Measurements from ENCODE around the gene BUB1B. TPM values are rescaled to one million over a fixed set of nuclear protein-coding genes. Genes with fewer than 3 reads are reported as not detected.
A peak's percentile ranks its signal among the peaks of the same experiment; 100 is the strongest.

Gene BUB1B
- total RNA-seq, 2 donors from 2014 or later = 2.9 to 10.4 TPM

- DNase-seq (no peak), ATAC-seq (no peak)
- intact Hi-C loops (cut with DNase I, micrococcal nuclease) = no loop called here
These were observed 86.6 kb downstream of the BUB1B start for GRCh38 chr15:40247406-40247971.

GRCh38 chr15:40248006-40248783 lies 87.3 kb downstream of the BUB1B start:
- intact Hi-C loops (cut with DNase I, micrococcal nuclease) = no loop called here
- ATAC-seq = no peak
- DNase-seq = no peak

- ATAC-seq (no peak), DNase-seq (no peak)
- intact Hi-C loops (cut with DNase I, micrococcal nuclease) = no loop called here
These were observed 88.8 kb downstream of the BUB1B start for GRCh38 chr15:40249477-40250303.

- DNase-seq = peak in 1 of 2 donors; percentile 14
- intact Hi-C loops (cut with DNase I, micrococcal nuclease) = no loop called here
- no peak for ATAC-seq
These were observed 89.4 kb downstream of the BUB1B start for GRCh38 chr15:40250304-40250656.

- peak in 1 of 2 donors; percentile 19 for DNase-seq
These were observed 90.1 kb downstream of the BUB1B start for GRCh38 chr15:40250771-40251483.

GRCh38 chr15:40251486-40252140 lies 90.7 kb downstream of the BUB1B start:
- no peak for DNase-seq
- intact Hi-C loops (cut with DNase I, micrococcal nuclease) = no loop called here
- no peak for ATAC-seq

More at GRCh38 chr15:40250771-40251483, 90.1 kb downstream of the BUB1B start:
- ATAC-seq = no peak
- intact Hi-C loops (cut with DNase I, micrococcal nuclease) = no loop called here

- DNase-seq (no peak), ATAC-seq (peak; percentile 16)
- intact Hi-C loops (cut with DNase I, micrococcal nuclease) = no loop called here
These were observed 91.2 kb downstream of the BUB1B start for GRCh38 chr15:40252141-40252437.

GRCh38 chr15:40252438-40253166 lies 91.7 kb downstream of the BUB1B start:
- ATAC-seq (peak; percentile 84), DNase-seq (peak; percentile 59 to 62)
- intact Hi-C loops (cut with DNase I, micrococcal nuclease) = no loop called here

- DNase-seq (no peak), ATAC-seq (no peak)
- intact Hi-C loops (cut with DNase I, micrococcal nuclease) = no loop called here
These were observed 92.4 kb downstream of the BUB1B start for GRCh38 chr15:40253167-40253790.

- ATAC-seq = no peak
- no peak for DNase-seq
- intact Hi-C loops (cut with DNase I, micrococcal nuclease) = no loop called here
These were observed 93.6 kb downstream of the BUB1B start for GRCh38 chr15:40254452-40254851.

GRCh38 chr15:40255033-40255432 lies 94.2 kb downstream of the BUB1B start:
- DNase-seq (peak in 1 of 2 donors; percentile 44), ATAC-seq (peak; percentile 25)
- intact Hi-C loops (cut with DNase I, micrococcal nuclease) = no loop called here

- DNase-seq (no peak), ATAC-seq (no peak)
- intact Hi-C loops (cut with DNase I, micrococcal nuclease) = no loop called here
These were observed 95.9 kb downstream of the BUB1B start for GRCh38 chr15:40256638-40257235.

- no peak for ATAC-seq
- intact Hi-C loops (cut with DNase I, micrococcal nuclease) = no loop called here
- DNase-seq = no peak
These were observed 97.0 kb downstream of the BUB1B start for GRCh38 chr15:40257656-40258450.

GRCh38 chr15:40258544-40258943 lies 97.7 kb downstream of the BUB1B start:
- DNase-seq (no peak), ATAC-seq (no peak)
- intact Hi-C loops (cut with DNase I, micrococcal nuclease) = no loop called here

GRCh38 chr15:40259021-40259420 lies 98.2 kb downstream of the BUB1B start:
- ATAC-seq (no peak), DNase-seq (no peak)
- intact Hi-C loops (cut with DNase I, micrococcal nuclease) = no loop called here

- peak; percentile 90 for ATAC-seq
- intact Hi-C loops (cut with DNase I, micrococcal nuclease) = no loop called here
- DNase-seq = no peak
These were observed 102.3 kb downstream of the BUB1B start for GRCh38 chr15:40263024-40263754.

All from left colon (tissue), 2 donors.